NB4 (cell line): ENCODE measurements around the gene PRCP.

Source experiments
- MYC ChIP-seq: IDR thresholded peaks from 2 replicates; pipeline ENCODE4 v1.6.1; 2011; ENCODE audit warnings: low read depth, low read length
- TF ChIP-seq, protein P1 (sequence below): IDR thresholded peaks from one replicate; pipeline ENCODE4 v1.5.1; 2012; ENCODE audit warnings: low read depth, low read length

DNA sequence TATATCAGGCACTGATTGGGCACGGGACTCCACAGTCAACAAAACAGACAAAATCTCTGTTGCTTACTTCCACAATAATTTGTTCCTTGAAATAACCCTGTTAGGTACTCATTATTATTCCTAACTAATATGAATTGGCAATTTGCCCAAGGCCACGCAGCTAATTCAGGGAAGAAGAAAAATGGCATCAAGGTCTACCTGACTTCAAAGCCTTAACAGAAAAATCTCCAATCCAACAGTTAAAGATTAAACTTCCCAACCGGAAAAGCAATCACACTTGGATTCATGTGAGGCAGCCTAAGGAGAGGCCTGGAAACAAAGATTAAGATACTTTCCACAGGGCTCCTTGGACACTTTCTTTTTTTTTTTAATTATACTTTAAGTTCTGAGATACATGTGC lies 68.9 kb downstream of the PRCP start:
- TF ChIP-seq, protein P1, sequence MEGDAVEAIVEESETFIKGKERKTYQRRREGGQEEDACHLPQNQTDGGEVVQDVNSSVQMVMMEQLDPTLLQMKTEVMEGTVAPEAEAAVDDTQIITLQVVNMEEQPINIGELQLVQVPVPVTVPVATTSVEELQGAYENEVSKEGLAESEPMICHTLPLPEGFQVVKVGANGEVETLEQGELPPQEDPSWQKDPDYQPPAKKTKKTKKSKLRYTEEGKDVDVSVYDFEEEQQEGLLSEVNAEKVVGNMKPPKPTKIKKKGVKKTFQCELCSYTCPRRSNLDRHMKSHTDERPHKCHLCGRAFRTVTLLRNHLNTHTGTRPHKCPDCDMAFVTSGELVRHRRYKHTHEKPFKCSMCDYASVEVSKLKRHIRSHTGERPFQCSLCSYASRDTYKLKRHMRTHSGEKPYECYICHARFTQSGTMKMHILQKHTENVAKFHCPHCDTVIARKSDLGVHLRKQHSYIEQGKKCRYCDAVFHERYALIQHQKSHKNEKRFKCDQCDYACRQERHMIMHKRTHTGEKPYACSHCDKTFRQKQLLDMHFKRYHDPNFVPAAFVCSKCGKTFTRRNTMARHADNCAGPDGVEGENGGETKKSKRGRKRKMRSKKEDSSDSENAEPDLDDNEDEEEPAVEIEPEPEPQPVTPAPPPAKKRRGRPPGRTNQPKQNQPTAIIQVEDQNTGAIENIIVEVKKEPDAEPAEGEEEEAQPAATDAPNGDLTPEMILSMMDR = no peak
- TF ChIP-seq MYC = no peak
